ENCODE results near the gene PAX8.
"Not testable (repeated sequence)": the region's sequence is repeated elsewhere in the genome, so short reads cannot be mapped to it uniquely, and the experiment has no call there.

The PAX8 gene

GRCh38 chr2:113242327-113242726 is 36.4 kb downstream of the PAX8 start:
- Histone ChIP-seq H3K4me1 (ENCODE audit: control insufficient read depth, insufficient read depth, low read length) (peaks cover 37% of the 10 kb centered on the region), H3K9ac (ENCODE audit: low read length) (no peak overlapping the region), H3K36me3 (ENCODE audit: control insufficient read depth, insufficient read depth, low read length, severe bottlenecking) (peaks cover 3% of the 10 kb centered on the region), H3K9me3 (ENCODE audit: control insufficient read depth, low read length) (no peaks in the 10 kb centered on the region), H3K4me3 (ENCODE audit: low read length) (no peak overlapping the region), H3K27me3 (replicated peaks; ENCODE audit: control insufficient read depth, insufficient read depth, low read length) (no peaks in the 10 kb centered on the region)
- DNase-seq (ENCODE audit: low read depth) = no peak

DNA sequence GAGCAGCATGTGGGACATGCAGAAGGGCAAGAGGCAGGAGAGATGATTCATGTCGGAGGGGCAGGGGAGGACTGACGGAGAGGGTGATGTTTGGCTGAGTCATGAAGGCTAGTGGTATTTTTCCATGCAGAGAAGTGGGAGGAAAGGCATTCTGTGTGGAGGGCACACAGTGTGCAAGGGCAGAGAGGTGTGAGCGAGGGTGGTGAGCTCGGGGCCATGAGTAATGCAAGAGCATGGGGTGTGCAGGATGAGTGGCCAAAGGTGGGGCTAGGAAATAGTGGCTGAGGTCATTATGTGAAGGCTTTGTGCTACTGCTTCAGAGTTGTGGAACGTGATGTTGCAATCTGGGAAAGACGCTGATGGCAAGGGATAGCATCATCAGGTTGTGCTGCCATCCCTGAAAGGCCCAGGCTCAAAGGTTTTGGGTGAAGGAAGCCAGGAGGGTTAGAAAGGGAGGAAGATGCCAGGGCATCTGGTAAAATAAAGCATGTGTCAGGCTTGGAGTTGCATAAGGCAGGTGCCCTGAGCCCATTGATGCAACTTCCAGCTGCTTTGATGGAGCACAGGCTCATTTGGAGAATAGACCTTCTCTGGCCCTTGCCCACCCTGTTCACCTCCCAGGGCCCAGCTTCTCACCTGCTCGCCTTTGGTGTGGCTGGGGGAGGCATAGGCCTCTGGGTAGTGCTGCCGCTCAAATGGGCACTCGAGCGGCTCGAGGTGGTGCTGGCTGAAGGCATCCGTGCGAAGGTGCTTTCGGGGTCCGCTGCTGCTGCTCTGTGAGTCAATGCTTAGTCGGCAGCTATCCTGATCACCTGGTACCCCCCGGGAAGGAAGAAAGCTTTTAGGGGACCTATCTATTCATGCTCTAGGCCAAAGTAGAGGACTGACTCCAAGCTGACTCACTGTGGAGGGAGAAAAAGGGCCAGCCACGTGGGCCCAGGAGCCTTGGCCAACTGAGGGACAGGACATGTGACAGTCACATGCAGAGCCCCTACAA is 37.5 kb downstream of the PAX8 start:
- no peaks in the 10 kb centered on the region for H3K27me3 ChIP-seq (replicated peaks; ENCODE audit: control insufficient read depth, insufficient read depth, low read length)
- H3K9ac ChIP-seq (ENCODE audit: low read length) = peak overlapping the region; percentile 64
- no peaks in the 10 kb centered on the region for H3K9me3 ChIP-seq (ENCODE audit: control insufficient read depth, low read length)
- DNase-seq (ENCODE audit: low read depth) = peak; percentile 93
- peak overlapping the region; percentile 43 for H3K4me3 ChIP-seq (ENCODE audit: low read length)
- H3K4me1 ChIP-seq (ENCODE audit: control insufficient read depth, insufficient read depth, low read length) = peaks cover 40% of the 10 kb centered on the region
- H3K36me3 ChIP-seq (ENCODE audit: control insufficient read depth, insufficient read depth, low read length, severe bottlenecking) = peaks cover 3% of the 10 kb centered on the region

GRCh38 chr2:113240150-113240914 is 38.4 kb downstream of the PAX8 start:
- no peaks in the 10 kb centered on the region for H3K9me3 ChIP-seq (ENCODE audit: control insufficient read depth, low read length)
- peaks cover 3% of the 10 kb centered on the region for H3K36me3 ChIP-seq (ENCODE audit: control insufficient read depth, insufficient read depth, low read length, severe bottlenecking)
- no peaks in the 10 kb centered on the region for H3K27me3 ChIP-seq (replicated peaks; ENCODE audit: control insufficient read depth, insufficient read depth, low read length)
- DNase-seq (ENCODE audit: low read depth) = peak; percentile 86
- peak overlapping the region; percentile 43 for H3K4me3 ChIP-seq (ENCODE audit: low read length)
- H3K9ac ChIP-seq (ENCODE audit: low read length) = peak overlapping the region; percentile 64
- peaks cover 34% of the 10 kb centered on the region for H3K4me1 ChIP-seq (ENCODE audit: control insufficient read depth, insufficient read depth, low read length)

DNA sequence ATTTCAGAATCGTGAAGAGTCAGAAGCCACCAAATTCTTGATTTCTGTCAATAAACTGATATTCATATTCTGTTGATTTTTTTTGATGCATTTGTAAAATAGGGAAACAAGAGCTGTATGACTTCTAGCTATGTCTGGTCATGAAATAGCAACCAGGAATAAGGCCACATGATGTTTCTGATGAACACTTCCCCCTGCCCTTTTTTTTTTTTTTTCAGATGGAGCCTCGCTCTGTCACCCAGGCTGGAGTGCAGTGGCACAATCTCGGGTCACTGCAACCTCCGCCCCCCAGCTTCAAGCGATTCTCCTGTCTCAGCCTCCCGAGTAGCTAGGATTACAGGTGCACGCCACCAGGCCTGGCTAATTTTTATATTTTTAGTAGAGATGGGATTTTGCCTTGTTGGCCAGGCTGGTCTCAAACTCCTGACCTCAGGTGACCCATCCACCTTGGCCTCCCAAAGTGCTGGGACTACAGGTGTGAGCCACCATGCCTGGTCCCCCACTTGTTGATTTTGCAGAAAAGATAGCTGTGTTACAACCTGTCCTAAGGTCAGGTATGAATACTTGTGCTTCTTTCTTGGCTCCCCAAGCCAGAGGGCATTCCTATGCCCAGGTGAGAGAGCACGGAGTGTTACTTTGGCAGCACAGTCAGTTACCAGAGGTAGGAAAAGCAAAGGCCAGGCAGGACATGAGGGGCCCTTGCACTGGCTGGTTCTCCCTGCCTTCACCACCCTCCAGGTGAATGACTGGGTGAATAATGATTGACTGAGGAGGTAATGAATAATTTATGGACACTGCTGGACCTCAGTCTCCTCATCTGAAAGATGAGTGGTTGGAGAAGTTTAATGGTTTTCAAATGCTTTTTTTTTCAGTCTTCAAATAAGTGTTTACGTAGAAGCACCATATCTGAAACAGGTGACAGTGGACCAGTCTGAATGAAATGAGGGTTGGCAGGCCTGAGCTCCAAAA is 39.6 kb downstream of the PAX8 start:
- no peaks in the 10 kb centered on the region for H3K27me3 ChIP-seq (replicated peaks; ENCODE audit: control insufficient read depth, insufficient read depth, low read length)

DNA sequence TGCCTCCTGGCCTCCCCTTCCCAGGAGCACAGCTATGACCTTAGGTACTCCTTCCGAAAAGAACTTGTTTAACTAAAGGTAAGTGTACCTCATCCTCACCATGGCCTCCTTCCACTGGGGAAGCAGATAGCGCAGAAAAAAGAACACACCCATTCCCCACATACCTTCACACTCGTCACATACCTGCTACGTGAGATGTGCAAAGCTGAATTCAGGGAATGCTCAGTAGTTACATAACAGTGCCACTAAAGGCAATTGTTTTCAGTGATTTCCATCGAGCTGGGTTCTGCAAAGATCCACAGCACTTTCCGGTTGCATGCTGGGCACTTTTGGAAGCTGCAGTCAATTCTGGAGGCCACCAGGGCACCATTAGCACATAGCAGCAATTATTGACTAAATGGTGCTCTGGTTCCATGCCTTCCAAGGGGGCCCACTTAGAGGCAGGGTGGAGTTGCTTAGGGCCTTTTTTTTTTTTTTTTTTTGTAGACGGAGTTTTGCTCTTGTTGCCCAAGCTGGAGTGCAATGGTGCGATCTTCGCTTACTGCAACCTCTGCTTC is 41.0 kb downstream of the PAX8 start:
- H3K27me3 ChIP-seq (replicated peaks; ENCODE audit: control insufficient read depth, insufficient read depth, low read length) = no peaks in the 10 kb centered on the region
- peaks cover 3% of the 10 kb centered on the region for H3K36me3 ChIP-seq (ENCODE audit: control insufficient read depth, insufficient read depth, low read length, severe bottlenecking)
- H3K9me3 ChIP-seq (ENCODE audit: control insufficient read depth, low read length) = no peaks in the 10 kb centered on the region
- DNase-seq (ENCODE audit: low read depth) = no peak
- H3K4me1 ChIP-seq (ENCODE audit: control insufficient read depth, insufficient read depth, low read length) = peaks cover 46% of the 10 kb centered on the region
- H3K9ac ChIP-seq (ENCODE audit: low read length) = peak overlapping the region; percentile 84
- H3K4me3 ChIP-seq (ENCODE audit: low read length) = peak overlapping the region; percentile 80

More for the DNA sequence above, 39.6 kb downstream of the PAX8 start:
- H3K4me1 ChIP-seq (ENCODE audit: control insufficient read depth, insufficient read depth, low read length) = peaks cover 41% of the 10 kb centered on the region
- no peak overlapping the region for H3K4me3 ChIP-seq (ENCODE audit: low read length)
- H3K9me3 ChIP-seq (ENCODE audit: control insufficient read depth, low read length) = no peaks in the 10 kb centered on the region
- H3K36me3 ChIP-seq (ENCODE audit: control insufficient read depth, insufficient read depth, low read length, severe bottlenecking) = peaks cover 3% of the 10 kb centered on the region
- H3K9ac ChIP-seq (ENCODE audit: low read length) = peak overlapping the region; percentile 64
- no peak for DNase-seq (ENCODE audit: low read depth)

- DNase-seq (ENCODE audit: low read depth) = no peak
- H3K9ac ChIP-seq (ENCODE audit: low read length) = peak overlapping the region; percentile 84
- H3K9me3 ChIP-seq (ENCODE audit: control insufficient read depth, low read length) = no peaks in the 10 kb centered on the region
- peaks cover 3% of the 10 kb centered on the region for H3K36me3 ChIP-seq (ENCODE audit: control insufficient read depth, insufficient read depth, low read length, severe bottlenecking)
- H3K27me3 ChIP-seq (replicated peaks; ENCODE audit: control insufficient read depth, insufficient read depth, low read length) = no peaks in the 10 kb centered on the region
- peaks cover 53% of the 10 kb centered on the region for H3K4me1 ChIP-seq (ENCODE audit: control insufficient read depth, insufficient read depth, low read length)
- peak overlapping the region; percentile 80 for H3K4me3 ChIP-seq (ENCODE audit: low read length)
These were observed 42.2 kb downstream of the PAX8 start for GRCh38 chr2:113236367-113237159.

DNA sequence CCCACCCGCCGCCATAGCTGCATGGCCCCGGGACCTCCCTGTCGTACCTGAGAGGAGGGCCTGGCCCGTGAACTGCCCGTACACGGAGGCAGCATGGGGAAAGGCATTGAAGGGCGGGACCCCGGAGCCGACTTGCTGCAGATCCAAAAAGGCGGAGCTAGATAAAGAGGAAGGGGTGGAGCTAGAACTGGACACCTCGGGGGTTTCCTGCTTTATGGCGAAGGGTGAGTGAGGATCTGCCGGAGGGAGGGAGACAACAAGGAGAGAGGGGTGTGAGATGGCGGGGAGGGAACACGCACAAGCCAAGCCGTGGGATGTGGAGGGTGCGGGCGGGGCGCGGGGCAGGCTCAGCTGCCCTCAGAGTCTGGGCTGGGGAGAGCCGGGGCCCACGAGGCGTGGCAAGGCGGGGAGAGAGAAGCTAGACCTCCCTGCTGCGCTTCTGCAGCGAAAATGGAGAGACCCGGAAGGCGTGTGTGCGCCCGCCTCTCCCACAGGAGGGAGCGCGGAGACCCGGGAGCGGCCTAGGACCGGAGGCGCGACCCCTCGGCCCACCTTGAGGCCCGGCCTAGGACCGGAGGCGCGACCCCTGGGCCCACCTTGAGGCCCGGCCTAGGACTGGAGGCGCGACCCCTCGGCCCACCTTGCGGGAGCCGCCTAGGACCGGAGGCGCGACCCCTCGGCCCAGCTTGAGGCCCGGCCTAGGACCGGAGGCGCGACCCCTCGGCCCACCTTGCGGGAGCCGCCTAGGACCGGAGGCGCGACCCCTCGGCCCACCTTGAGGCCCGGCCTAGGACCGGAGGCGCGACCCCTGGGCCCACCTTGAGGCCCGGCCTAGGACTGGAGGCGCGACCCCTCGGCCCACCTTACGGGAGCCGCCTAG is 43.1 kb downstream of the PAX8 start:
- H3K9ac ChIP-seq (ENCODE audit: low read length) = peak overlapping the region; percentile 78
- H3K36me3 ChIP-seq (ENCODE audit: control insufficient read depth, insufficient read depth, low read length, severe bottlenecking); H3K9me3 ChIP-seq (ENCODE audit: control insufficient read depth, low read length); H3K27me3 ChIP-seq (replicated peaks; ENCODE audit: control insufficient read depth, insufficient read depth, low read length); DNase-seq (ENCODE audit: low read depth): not testable (repeated sequence)
- peak overlapping the region; percentile 69 for H3K4me3 ChIP-seq (ENCODE audit: low read length)
- H3K4me1 ChIP-seq (ENCODE audit: control insufficient read depth, insufficient read depth, low read length) = peaks cover 53% of the 10 kb centered on the region

DNA sequence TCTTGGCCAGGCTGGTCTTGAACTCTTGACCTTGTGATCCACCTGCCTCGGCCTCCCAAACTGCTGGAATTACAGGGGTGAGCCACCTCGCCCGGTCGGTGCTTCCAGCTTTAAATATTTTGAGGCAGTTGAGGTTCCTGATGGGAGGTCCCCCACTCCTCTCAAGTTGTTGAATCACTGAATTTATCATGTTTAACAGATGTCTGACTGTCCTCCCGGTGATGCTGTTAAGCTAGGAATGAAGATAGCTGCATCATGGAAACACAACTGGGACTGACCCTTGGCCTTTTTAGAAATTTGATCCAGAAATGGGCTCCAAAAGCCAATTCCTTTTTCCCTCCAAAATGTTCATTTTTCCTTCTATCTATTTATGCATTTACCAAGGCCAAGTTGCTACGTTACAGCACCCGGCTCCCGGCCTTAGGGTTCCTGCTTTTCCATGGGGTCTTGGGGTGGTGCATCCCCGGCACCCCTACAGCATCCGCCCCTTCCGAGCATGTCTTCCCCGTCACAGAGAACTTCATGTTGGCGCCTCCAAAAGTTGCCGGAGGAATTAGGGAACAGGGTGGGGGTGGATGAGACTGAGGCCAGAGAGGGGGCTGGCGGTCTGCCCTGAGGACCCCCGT is 43.9 kb downstream of the PAX8 start:
- no peaks in the 10 kb centered on the region for H3K27me3 ChIP-seq (replicated peaks; ENCODE audit: control insufficient read depth, insufficient read depth, low read length)
- H3K36me3 ChIP-seq (ENCODE audit: control insufficient read depth, insufficient read depth, low read length, severe bottlenecking) = peaks cover 3% of the 10 kb centered on the region
- no peak for DNase-seq (ENCODE audit: low read depth)
- peaks cover 52% of the 10 kb centered on the region for H3K4me1 ChIP-seq (ENCODE audit: control insufficient read depth, insufficient read depth, low read length)
- H3K4me3 ChIP-seq (ENCODE audit: low read length) = peak overlapping the region; percentile 69
- peak overlapping the region; percentile 78 for H3K9ac ChIP-seq (ENCODE audit: low read length)
- H3K9me3 ChIP-seq (ENCODE audit: control insufficient read depth, low read length) = no peaks in the 10 kb centered on the region
